GM21529 (cell line): Measurements from ENCODE around the gene TRPV6.

ENCODE experiments used
- ATAC-seq: cut with Tn5 transposase; IDR thresholded peaks from one replicate; pipeline ENCODE4 v1.9.1; 2021; ENCODE audit not compliant: unreplicated experiment

Gene TRPV6

GRCh38 chr7:142870566-142871259 is 14.8 kb downstream of the TRPV6 start:
- no peak for ATAC-seq

GRCh38 chr7:142870147-142870559 is 15.4 kb downstream of the TRPV6 start:
- no peak for ATAC-seq

GRCh38 chr7:142869434-142869833 is 16.1 kb downstream of the TRPV6 start:
- no peak for ATAC-seq

GRCh38 chr7:142868986-142869415 is 16.5 kb downstream of the TRPV6 start:
- ATAC-seq: no peak

GRCh38 chr7:142868188-142868985 is 17.2 kb downstream of the TRPV6 start:
- ATAC-seq: no peak

GRCh38 chr7:142867398-142868187 is 18.0 kb downstream of the TRPV6 start:
- ATAC-seq: no peak

- no peak for ATAC-seq
These were observed 18.5 kb downstream of the TRPV6 start for GRCh38 chr7:142867097-142867378.

- no peak for ATAC-seq
These were observed 19.0 kb downstream of the TRPV6 start for GRCh38 chr7:142866361-142867096.

- no peak for ATAC-seq
These were observed 19.8 kb downstream of the TRPV6 start for GRCh38 chr7:142865766-142866165.

GRCh38 chr7:142864980-142865747 is 20.4 kb downstream of the TRPV6 start:
- no peak for ATAC-seq

- no peak for ATAC-seq
These were observed 21.5 kb downstream of the TRPV6 start for GRCh38 chr7:142863891-142864685.

GRCh38 chr7:142862786-142863400 is 22.7 kb downstream of the TRPV6 start:
- no peak for ATAC-seq

GRCh38 chr7:142862351-142862750 is 23.2 kb downstream of the TRPV6 start:
- ATAC-seq: no peak

- ATAC-seq: no peak
These were observed 24.6 kb downstream of the TRPV6 start for GRCh38 chr7:142860968-142861367.

GRCh38 chr7:142859829-142860228 is 25.7 kb downstream of the TRPV6 start:
- no peak for ATAC-seq

GRCh38 chr7:142859411-142859810 is 26.1 kb downstream of the TRPV6 start:
- no peak for ATAC-seq

- ATAC-seq: no peak
These were observed 27.9 kb downstream of the TRPV6 start for GRCh38 chr7:142857625-142858024.

GRCh38 chr7:142856565-142857245 is 28.8 kb downstream of the TRPV6 start:
- ATAC-seq: no peak
